AG04450 (cell line): Measurements from ENCODE around the gene KMT5C. TPM values are rescaled to one million over a fixed set of nuclear protein-coding genes. Genes with fewer than 3 reads are reported as not detected.

Source experiments
- CTCF ChIA-PET: fragments of 300-600, 350-600 bp; formaldehyde crosslinking; extraction: SDS; loops from one replicate; lab custom pipeline; 2022; ENCODE audit warnings: antibody characterized with exemption, inconsistent platforms; lab: Charles Lee
- POLR2A ChIA-PET: fragments of 350-600 bp; formaldehyde crosslinking; extraction: SDS; loops from one replicate; lab custom pipeline; 2021; ENCODE audit warnings: antibody characterized with exemption, inconsistent platforms; lab: Yijun Ruan, JAX
- DNase-seq: peaks from one replicate; pipeline ENCODE4 v3.0.0-alpha.2; 2011; ENCODE audit warnings: low read depth, low spot score
- H3K27ac ChIP-seq: one replicate; pipeline ENCODE4 v1.5.1; 2012; ENCODE audit warnings: low read depth, low read length, control low read depth
- H3K27me3 ChIP-seq: one replicate; pipeline ENCODE4 v1.6.0; 2012; ENCODE audit warnings: low read length; ENCODE audit not compliant: control insufficient read depth, insufficient read depth
- H3K4me3 ChIP-seq: 2 replicates; pipeline ENCODE4 v1.5.1; 2011; ENCODE audit warnings: mild to moderate bottlenecking, low read depth, low read length, control low read depth
- H3K9me3 ChIP-seq: 2 replicates; pipeline ENCODE4 v1.5.1; 2012; ENCODE audit warnings: low read length; ENCODE audit not compliant: control insufficient read depth, insufficient read depth
- CTCF ChIP-seq: IDR thresholded peaks from 2 replicates; pipeline ENCODE4 v1.5.1; 2011; ENCODE audit warnings: low read depth, low read length, control low read depth, inconsistent platforms
- polyA plus RNA-seq: library from polyadenylated mRNA; depleted of rRNA; stranded (reverse); fragments of >200 nt; gene quantifications from 2 replicates; pipeline ENCODE4 v1.2.3, GENCODE V29; 2011

The KMT5C gene
- polyA plus RNA-seq, 1 experiment: 2.6 TPM

GRCh38 chr19:55309448-55309847 lies 30.2 kb upstream of the KMT5C start:
- DNase-seq: no peak
- no peak overlapping the region for H3K4me3 ChIP-seq
- TF ChIP-seq CTCF: no peak
- ChIA-PET POLR2A (no interaction called here), CTCF (interaction anchor here (1.2 kb wide), 1 partner anchor 17 kb away, joined by 3 read pairs; no protein-coding TSS in a partner anchor)
- H3K9me3 ChIP-seq: no peaks in the 10 kb centered on the region
- no peaks in the 10 kb centered on the region for H3K27me3 ChIP-seq
- H3K27ac ChIP-seq: no peak overlapping the region

GRCh38 chr19:55310498-55310897 lies 29.2 kb upstream of the KMT5C start:
- Histone ChIP-seq H3K9me3 (no peaks in the 10 kb centered on the region), H3K4me3 (no peak overlapping the region), H3K27ac (no peak overlapping the region), H3K27me3 (no peaks in the 10 kb centered on the region)
- POLR2A ChIA-PET: interaction anchor here (0.5 to 0.7 kb wide), 2 partner anchors 62 to 1207 kb away, joined by 3 read pairs; no protein-coding TSS in a partner anchor
- DNase-seq: no peak
- CTCF ChIA-PET: no interaction called here
- no peak for TF ChIP-seq CTCF

- no peak for DNase-seq
- Histone ChIP-seq H3K9me3 (peaks cover 3% of the 10 kb centered on the region; the same call in 1 of the 2 replicates), H3K27me3 (no peaks in the 10 kb centered on the region), H3K4me3 (no peak overlapping the region), H3K27ac (no peak overlapping the region)
- POLR2A ChIA-PET: interaction anchor here (2.1 kb wide), 1 partner anchor 28 kb away, joined by 7 read pairs; no protein-coding TSS in a partner anchor
- no peak for TF ChIP-seq CTCF
- CTCF ChIA-PET: interaction anchor here (2.3 to 5.0 kb wide), 2 partner anchors 9 to 20 kb away, joined by 21 to 27 read pairs; no protein-coding TSS in a partner anchor
Observed at GRCh38 chr19:55311397-55311796, 28.3 kb upstream of the KMT5C start.

GRCh38 chr19:55311797-55312196 lies 27.9 kb upstream of the KMT5C start:
- H3K9me3 ChIP-seq: peaks cover 6% of the 10 kb centered on the region
- no peak for DNase-seq
- no peak overlapping the region for H3K27ac ChIP-seq
- no peak for TF ChIP-seq CTCF
- CTCF ChIA-PET: interaction anchor here (0.6 to 5.0 kb wide), 3 partner anchors 9 to 20 kb away, joined by 3 to 27 read pairs (median 21); no protein-coding TSS in a partner anchor
- no peak overlapping the region for H3K4me3 ChIP-seq
- no peaks in the 10 kb centered on the region for H3K27me3 ChIP-seq
- POLR2A ChIA-PET: interaction anchor here (2.1 kb wide), 1 partner anchor 27 kb away, joined by 7 read pairs; no protein-coding TSS in a partner anchor
